T-helper 2 cell treated with Interferon-gamma antibody and Interleukin-4, amounts not matched to agents 5 μg/mL and 100 μg/mL, for 36 hours (primary cell): Measurements from ENCODE around the gene ID2.
"Not testable (repeated sequence)": the region's sequence is repeated elsewhere in the genome, so short reads cannot be mapped to it uniquely, and the experiment has no call there.

Experiments
- DNase-seq: peaks from one replicate; pipeline ENCODE4 v3.0.0; 2021; ENCODE audit warnings: low spot score
- H3K27ac Mint-ChIP-seq: one replicate; pipeline ENCODE4 v1.8.0; 2021; ENCODE audit warnings: mild to moderate bottlenecking, mixed read lengths
- H3K27me3 Mint-ChIP-seq: one replicate; pipeline ENCODE4 v1.8.0; 2021; ENCODE audit warnings: low read depth, mixed read lengths
- H3K36me3 Mint-ChIP-seq: one replicate; pipeline ENCODE4 v1.8.0; 2021; ENCODE audit warnings: low read depth, mixed read lengths
- H3K4me1 Mint-ChIP-seq: one replicate; pipeline ENCODE4 v1.8.0; 2021; ENCODE audit warnings: low read depth, mixed read lengths
- H3K4me3 Mint-ChIP-seq: one replicate; pipeline ENCODE4 v1.8.0; 2022; ENCODE audit warnings: mild to moderate bottlenecking, moderate library complexity, mixed read lengths
- H3K9me3 Mint-ChIP-seq: one replicate; pipeline ENCODE4 v1.8.0; 2021; ENCODE audit warnings: mixed read lengths

ID2 gene

DNA sequence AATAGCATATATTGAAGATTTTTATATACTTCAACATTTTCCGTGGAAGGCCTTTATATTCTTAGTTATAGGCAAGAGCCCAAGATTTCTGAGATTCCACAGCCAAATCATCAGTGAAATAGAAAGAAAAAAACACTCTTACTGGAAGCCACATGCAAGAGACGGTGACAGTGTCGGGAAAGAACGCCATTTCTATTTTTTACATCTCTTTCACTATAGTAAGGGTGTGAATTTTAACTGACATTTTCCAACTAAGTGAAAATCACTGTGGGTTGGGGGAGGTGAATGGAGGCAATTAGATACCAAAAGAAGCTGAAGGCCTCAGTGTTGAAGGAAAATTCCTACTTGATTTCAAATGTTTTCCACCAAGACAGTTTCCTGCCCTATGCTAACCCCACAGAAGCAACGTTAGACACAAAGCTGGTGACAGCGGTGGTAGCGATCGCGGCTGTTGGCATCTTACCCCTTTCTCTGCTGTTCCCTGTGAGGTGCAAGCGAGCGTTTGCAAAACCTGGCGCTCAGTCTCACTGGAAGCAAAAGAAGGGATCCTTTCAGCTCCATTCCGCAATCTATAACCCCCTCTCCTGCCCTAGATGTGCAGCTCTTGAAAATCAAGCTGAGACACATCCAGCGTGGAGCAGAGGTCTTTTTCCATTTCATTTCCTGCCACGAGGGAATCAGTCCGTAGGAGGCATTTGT is 20.0 kb downstream of the ID2 start:
- Mint-ChIP-seq H3K4me3 (no peak overlapping the region), H3K9me3 (no peaks in the 10 kb centered on the region)

DNA sequence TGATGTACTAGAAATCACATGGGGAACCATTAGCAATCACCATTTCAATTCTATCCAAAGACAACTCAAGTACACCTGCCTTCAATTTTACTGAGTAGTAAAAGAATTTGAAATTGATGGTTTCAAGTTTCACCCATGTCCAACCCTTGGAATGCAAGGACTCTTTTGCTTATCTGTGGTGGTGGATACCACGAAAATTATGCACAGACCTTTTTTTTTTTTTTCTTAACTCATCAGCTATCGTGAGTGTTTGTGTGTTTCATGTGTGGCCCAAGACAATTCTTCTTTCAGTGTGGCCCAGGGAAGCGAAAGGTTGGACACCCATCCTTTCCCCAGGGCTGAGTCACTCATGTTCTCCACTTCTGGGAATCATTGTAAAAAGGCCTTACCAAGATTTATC is 23.1 kb downstream of the ID2 start:
- Mint-ChIP-seq H3K4me3 (no peak overlapping the region), H3K4me1 (peaks cover 6% of the 10 kb centered on the region), H3K27me3 (peaks cover 2% of the 10 kb centered on the region), H3K36me3 (no peaks in the 10 kb centered on the region), H3K27ac (no peak overlapping the region), H3K9me3 (peaks cover 5% of the 10 kb centered on the region)
- DNase-seq = no peak

More for the DNA sequence above, 20.0 kb downstream of the ID2 start:
- no peak for DNase-seq
- Mint-ChIP-seq H3K36me3 (no peaks in the 10 kb centered on the region), H3K4me1 (no peaks in the 10 kb centered on the region), H3K27me3 (peaks cover 3% of the 10 kb centered on the region), H3K27ac (no peak overlapping the region)

DNA sequence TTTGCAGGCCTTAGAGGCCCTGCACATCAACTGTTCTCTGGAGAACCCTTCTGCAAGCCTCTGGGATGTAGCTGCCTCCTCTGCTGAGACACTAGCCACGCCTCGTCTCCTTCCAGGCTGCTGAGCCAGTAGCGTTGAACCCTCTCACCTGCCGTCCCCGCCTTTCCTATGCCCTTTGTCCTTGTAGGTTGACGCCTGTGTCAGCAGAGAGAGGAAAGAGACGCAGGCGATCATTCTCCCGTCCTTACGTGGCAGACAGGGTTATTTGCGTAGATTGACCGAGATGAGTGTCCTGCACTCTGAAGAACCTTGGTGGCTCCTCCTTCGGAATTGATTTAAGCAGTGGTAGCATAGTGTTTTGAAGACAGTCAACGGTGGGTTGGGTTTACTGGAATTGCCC is 27.8 kb downstream of the ID2 start:
- no peak for DNase-seq
- Mint-ChIP-seq H3K4me1 (peaks cover 6% of the 10 kb centered on the region), H3K27me3 (peaks cover 2% of the 10 kb centered on the region), H3K36me3 (no peaks in the 10 kb centered on the region), H3K9me3 (peaks cover 7% of the 10 kb centered on the region), H3K27ac (no peak overlapping the region), H3K4me3 (no peak overlapping the region)

DNA sequence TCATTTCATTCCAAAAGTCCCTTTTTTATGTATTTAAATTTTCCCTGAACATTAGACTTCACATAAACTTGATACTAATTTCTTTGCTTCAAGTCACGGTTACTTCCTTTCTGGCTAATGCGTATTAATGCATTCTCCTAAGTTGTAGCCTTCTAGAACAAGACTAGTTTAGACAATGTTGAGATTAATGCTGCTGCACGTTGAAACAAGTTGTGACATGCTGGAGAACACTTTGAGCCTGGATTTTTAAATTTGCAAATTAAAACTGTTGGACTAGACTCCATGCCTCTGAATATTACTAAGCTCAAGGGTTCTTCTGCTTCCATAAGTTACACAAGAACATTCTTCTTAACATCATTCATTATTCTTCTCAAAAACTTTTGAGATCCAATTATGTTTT is 29.1 kb downstream of the ID2 start:
- H3K4me1 Mint-ChIP-seq = peaks cover 6% of the 10 kb centered on the region
- H3K4me3 Mint-ChIP-seq = no peak overlapping the region
- H3K9me3 Mint-ChIP-seq = peaks cover 13% of the 10 kb centered on the region
- DNase-seq = no peak
- no peak overlapping the region for H3K27ac Mint-ChIP-seq
- peaks cover 2% of the 10 kb centered on the region for H3K27me3 Mint-ChIP-seq
- H3K36me3 Mint-ChIP-seq = no peaks in the 10 kb centered on the region

DNA sequence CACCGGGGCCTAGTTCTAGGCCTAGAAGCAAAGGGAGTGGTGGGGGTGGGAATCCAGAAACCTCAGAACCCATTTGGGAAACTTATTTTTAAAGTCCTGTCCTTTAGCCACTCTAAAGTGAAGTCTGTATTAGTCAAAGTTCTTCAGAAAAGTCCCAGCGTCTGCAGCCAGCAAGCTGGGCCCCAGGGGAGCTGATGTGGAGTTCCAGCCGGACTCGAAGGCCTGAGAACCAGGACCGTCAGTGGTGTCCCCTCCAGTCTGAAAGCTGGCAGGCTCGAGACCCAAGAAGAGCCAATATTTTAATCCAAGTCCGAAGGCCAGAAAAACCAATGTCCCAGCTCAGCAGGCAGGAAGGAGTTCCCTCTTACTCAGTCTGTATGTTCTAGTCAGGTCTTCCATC is 32.4 kb downstream of the ID2 start:
- Mint-ChIP-seq H3K4me3 (no peak overlapping the region), H3K27ac (no peak overlapping the region), H3K9me3 (peaks cover 22% of the 10 kb centered on the region), H3K4me1 (no peaks in the 10 kb centered on the region), H3K36me3 (no peaks in the 10 kb centered on the region), H3K27me3 (peaks cover 2% of the 10 kb centered on the region)
- DNase-seq = no peak

DNA sequence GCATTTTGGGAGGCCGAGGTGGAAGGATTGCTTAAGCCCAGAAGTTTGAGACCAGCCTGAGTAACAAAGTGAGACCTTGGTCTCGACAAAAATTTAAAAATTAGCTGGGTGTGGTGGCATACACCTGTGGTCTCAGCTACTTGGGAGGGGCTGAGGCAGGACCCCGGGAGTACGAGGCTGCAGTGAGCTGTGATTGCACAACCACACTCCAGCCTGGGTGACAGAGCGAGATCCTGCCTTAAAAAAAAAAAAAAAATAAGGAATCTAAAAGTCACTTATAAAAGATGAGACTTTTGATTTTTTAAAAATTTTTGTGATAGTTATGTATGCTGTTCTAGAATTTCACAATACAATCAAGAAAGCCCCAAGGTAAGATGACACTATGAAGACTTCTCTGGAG is 33.1 kb downstream of the ID2 start:
- Mint-ChIP-seq H3K36me3 (no peaks in the 10 kb centered on the region), H3K4me3 (no peak overlapping the region), H3K27ac (no peak overlapping the region), H3K9me3 (peaks cover 22% of the 10 kb centered on the region), H3K4me1 (no peaks in the 10 kb centered on the region), H3K27me3 (no peaks in the 10 kb centered on the region)
- DNase-seq = no peak

DNA sequence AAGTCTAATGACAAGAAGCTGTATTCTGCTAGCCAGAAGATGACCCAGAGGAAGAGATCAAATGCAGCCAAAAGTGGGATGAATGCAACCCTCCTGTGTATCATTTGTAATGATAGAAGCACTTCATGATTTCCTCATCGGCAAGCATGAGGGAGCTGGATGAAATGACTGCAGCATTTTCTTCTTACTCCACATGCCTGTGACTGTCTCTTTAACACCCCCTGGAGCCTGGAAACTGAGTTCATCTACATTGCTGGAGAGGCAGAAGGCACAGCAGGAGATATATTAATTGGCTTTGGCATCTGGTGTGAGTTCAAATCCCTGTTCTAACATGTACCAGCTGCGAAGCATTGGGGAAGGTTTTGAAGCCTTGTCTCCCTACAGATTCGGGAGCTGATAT is 37.7 kb downstream of the ID2 start:
- H3K36me3 Mint-ChIP-seq = no peaks in the 10 kb centered on the region

DNA sequence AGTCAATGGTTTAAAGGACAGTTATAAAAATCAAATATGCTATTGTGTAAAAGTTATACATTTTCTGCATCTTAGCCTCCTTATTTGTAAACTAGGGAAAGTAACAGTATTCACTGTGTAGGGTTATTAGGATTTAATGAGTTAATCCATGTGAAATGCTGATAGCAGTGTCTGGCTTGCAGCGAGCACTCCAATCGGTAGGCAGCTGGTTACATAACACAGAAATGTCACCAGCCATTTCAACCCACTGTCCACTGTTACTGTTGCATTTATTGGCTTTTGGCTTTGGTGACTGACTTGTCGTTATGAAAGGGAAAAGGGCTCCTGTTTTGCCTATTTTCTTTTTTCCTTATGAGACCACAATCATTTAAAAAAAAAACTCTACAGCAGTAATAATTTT is 38.9 kb downstream of the ID2 start:
- H3K9me3 Mint-ChIP-seq = peaks cover 16% of the 10 kb centered on the region
- no peaks in the 10 kb centered on the region for H3K36me3 Mint-ChIP-seq
- H3K4me1 Mint-ChIP-seq = no peaks in the 10 kb centered on the region
- no peak for DNase-seq
- no peak overlapping the region for H3K27ac Mint-ChIP-seq
- H3K27me3 Mint-ChIP-seq = no peaks in the 10 kb centered on the region
- H3K4me3 Mint-ChIP-seq = no peak overlapping the region

More for the DNA sequence above, 37.7 kb downstream of the ID2 start:
- no peak overlapping the region for H3K27ac Mint-ChIP-seq
- H3K9me3 Mint-ChIP-seq = peaks cover 21% of the 10 kb centered on the region
- no peaks in the 10 kb centered on the region for H3K27me3 Mint-ChIP-seq
- no peak overlapping the region for H3K4me3 Mint-ChIP-seq
- no peak for DNase-seq
- no peaks in the 10 kb centered on the region for H3K4me1 Mint-ChIP-seq

DNA sequence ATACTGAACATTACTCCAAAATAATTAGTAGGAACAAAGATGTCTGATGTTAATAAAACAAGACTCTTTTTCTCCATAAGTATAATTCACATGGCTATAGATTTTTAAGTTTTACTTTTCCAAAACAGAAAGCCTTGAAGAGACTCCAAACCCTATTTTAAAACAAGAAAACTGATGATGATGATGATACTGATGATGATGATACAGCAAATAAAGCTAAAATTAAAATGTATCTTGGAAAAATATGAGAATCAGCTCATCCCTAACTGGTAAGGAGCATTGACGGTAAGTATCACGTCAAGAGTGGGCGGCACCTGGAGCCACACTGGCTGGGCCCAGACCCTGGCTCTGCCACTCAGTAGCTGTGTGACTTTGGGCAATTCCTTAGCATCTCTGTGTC is 39.6 kb downstream of the ID2 start:
- Mint-ChIP-seq H3K4me3 (no peak overlapping the region), H3K9me3 (peaks cover 11% of the 10 kb centered on the region), H3K27ac (no peak overlapping the region), H3K4me1 (no peaks in the 10 kb centered on the region), H3K27me3 (no peaks in the 10 kb centered on the region), H3K36me3 (no peaks in the 10 kb centered on the region)
- DNase-seq = no peak

DNA sequence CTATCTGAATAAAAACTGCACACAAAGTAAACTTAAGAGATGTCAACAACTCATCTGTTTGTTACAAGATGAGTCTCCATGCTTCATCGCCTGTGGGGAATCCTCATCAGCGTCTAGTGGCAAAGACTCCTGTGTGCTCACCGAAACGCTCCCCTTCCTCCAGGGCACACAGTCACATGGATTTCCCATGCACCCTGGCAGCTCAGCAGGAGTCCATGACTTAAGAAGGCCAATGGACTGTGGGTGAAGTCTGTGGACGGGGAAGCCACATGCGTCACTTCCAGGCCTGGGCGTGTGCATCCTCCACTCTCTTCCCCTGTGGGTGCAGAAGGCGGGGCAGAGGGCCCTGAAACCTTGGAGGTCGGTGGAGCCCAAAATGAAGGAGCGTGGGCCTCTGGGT is 41.1 kb downstream of the ID2 start:
- DNase-seq = no peak
- Mint-ChIP-seq H3K4me3 (no peak overlapping the region), H3K4me1 (no peaks in the 10 kb centered on the region), H3K9me3 (no peaks in the 10 kb centered on the region), H3K36me3 (no peaks in the 10 kb centered on the region), H3K27ac (no peak overlapping the region), H3K27me3 (no peaks in the 10 kb centered on the region)

DNA sequence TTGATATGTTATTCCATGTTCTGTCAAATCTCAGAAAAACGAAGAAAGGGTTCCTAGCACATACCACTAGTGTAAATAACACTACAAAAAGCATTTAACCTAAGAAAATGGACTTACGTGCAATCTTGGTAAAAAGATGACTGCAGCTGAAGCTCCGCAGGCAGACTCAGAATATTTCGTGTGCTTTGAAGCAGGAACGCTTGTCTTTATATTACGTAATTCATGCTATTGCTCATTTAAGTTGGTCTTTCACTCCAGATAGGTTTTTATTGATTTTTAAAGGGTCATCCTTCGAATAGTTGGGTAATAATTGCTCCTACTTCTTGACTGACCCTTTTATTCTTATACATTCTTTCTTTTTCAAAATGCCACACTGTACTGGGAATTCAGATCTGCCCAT is 44.0 kb downstream of the ID2 start:
- H3K9me3 Mint-ChIP-seq = no peaks in the 10 kb centered on the region
- peaks cover 8% of the 10 kb centered on the region for H3K36me3 Mint-ChIP-seq
- H3K4me3 Mint-ChIP-seq = no peak overlapping the region
- H3K27me3 Mint-ChIP-seq = no peaks in the 10 kb centered on the region
- H3K27ac Mint-ChIP-seq = no peak overlapping the region
- H3K4me1 Mint-ChIP-seq = no peaks in the 10 kb centered on the region
- no peak for DNase-seq

DNA sequence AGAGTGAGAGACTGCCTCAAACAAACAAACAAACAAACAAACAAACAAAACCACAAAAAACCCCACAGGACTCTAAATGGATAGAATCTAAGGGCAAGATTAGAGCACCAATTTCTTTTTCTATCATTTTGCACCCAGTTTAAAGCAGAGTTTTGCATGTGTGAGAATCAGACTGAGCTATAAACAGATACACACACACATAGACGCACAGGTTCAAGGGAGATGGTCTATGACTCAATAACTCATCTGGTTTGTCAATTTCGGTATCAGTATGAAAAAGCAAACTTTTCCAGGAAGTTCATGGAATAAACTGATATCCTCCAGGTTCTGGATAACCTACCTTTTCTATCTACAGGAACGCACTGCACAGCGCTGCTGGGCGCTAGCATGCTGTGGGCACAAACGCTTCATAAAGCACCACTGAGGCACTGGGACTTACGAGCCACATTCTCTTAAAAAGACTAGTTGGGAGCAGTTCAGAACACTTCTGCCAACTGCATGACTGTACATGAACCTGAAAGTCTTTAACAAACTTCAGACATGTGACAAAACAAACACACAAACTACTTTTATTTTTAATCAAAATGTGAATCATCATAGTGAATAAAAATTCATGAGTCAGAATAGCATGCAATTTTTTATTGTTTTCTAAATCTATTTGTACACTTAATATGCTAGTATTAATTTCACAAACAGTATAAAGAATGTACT is 46.6 kb downstream of the ID2 start:
- Mint-ChIP-seq H3K9me3 (no peaks in the 10 kb centered on the region), H3K4me3 (no peak overlapping the region), H3K27me3 (no peaks in the 10 kb centered on the region), H3K27ac (no peak overlapping the region), H3K36me3 (peaks cover 25% of the 10 kb centered on the region), H3K4me1 (no peaks in the 10 kb centered on the region)
- DNase-seq = no peak

DNA sequence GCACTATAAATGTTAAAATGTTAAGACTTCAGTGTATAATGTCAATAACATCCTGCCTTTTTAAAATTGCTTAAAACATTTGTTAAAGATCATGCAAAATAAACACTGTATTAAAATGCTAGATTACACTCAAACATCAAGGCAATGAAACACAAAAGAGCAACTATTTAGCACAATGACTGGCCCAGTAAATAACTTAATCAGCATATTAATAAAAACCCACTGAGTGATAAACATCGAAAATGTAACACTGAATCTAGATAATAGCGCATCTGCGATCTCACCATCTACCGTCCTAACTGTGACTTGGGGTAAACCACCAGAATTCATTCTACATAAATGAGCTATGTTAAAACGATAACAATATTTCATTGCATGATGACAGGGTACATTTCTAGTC is 47.2 kb downstream of the ID2 start:
- H3K36me3 Mint-ChIP-seq = peaks cover 28% of the 10 kb centered on the region
- H3K27ac Mint-ChIP-seq, H3K4me1 Mint-ChIP-seq, DNase-seq, H3K27me3 Mint-ChIP-seq, H3K9me3 Mint-ChIP-seq, H3K4me3 Mint-ChIP-seq: not testable (repeated sequence)

DNA sequence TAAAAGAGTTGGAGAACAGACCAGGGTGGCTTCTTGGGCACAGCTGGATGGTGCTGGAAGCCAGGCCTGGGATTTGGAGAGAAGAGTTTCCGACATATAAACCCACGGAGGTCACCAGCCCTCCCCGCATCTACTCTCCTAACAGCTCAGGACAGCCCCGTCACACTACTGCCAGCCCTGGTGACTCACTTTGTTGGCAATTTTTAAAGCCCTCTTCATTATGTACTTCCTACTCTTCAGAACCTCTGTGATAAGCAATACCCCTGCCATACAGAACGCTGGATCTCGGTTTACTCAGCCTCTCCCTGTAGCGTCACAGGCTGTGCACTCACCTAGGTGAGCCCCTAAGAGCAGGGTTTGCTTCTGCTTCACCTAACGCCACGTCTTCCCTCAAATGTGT is 48.1 kb downstream of the ID2 start:
- Mint-ChIP-seq H3K4me3 (no peak overlapping the region), H3K36me3 (peaks cover 28% of the 10 kb centered on the region), H3K9me3 (no peaks in the 10 kb centered on the region), H3K27me3 (no peaks in the 10 kb centered on the region), H3K27ac (no peak overlapping the region), H3K4me1 (no peaks in the 10 kb centered on the region)
- DNase-seq = no peak

DNA sequence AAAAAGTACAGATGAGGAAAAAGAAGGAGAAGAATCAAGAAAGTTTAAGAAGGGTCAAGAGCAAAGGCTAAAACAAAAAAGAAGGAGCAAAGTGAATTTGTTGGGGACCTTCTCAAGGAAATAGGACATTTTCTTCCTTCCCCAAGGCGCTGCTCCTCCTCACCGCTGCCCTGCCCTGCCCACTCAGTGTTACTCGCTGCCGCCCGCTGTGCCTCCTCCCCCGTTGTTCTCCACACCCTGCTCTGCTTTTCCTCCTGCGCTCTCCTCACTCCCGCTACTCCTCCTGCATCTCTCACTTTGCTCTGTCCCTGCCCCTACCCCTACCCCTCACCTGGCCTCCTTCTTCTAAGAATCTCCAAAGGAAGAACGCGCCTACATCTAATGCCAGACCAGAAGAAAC is 50.7 kb downstream of the ID2 start:
- no peak overlapping the region for H3K27ac Mint-ChIP-seq
- no peaks in the 10 kb centered on the region for H3K4me1 Mint-ChIP-seq
- DNase-seq = no peak
- no peaks in the 10 kb centered on the region for H3K27me3 Mint-ChIP-seq
- H3K4me3 Mint-ChIP-seq = no peak overlapping the region
- H3K36me3 Mint-ChIP-seq = peaks cover 30% of the 10 kb centered on the region
- H3K9me3 Mint-ChIP-seq = no peaks in the 10 kb centered on the region
